Motor neuron (in vitro differentiated cells): ENCODE results near the gene DRP2. TPM values are rescaled to one million over a fixed set of nuclear protein-coding genes. Genes with fewer than 3 reads are reported as not detected.

Source experiments
- ATAC-seq, 8 experiments: fragments of 200-7000 bp; cut with Tn5 transposase; replicated peaks in 6 of 8; 2 replicates each; pipeline ENCODE4 v1.8.0; 2021; ENCODE audit warnings: mild to moderate bottlenecking in 8 of 8, moderate library complexity in 8 of 8
- H3K27ac ChIP-seq, 2 donors: fragments of 250-450 bp; sonication (Bioruptor Pico); 2 replicates each; pipeline ENCODE4 v1.9.0; 2021; ENCODE audit warnings: antibody characterized with exemption in 2 of 2, mild to moderate bottlenecking in 2 of 2, moderate library complexity in 1 of 2
- H3K4me1 ChIP-seq, 2 donors: fragments of 250-450 bp; sonication (Bioruptor Pico); replicated peaks in 1 of 2; 2 replicates each; pipeline ENCODE4 v1.6.1; 2021; ENCODE audit warnings: antibody characterized with exemption in 2 of 2, mild to moderate bottlenecking in 2 of 2, moderate library complexity in 1 of 2
- H3K4me3 ChIP-seq, 5 donors: fragments of 250-450 bp; sonication (Bioruptor Pico); 2 replicates each; pipeline ENCODE4 v1.9.0; 2021; ENCODE audit warnings: antibody characterized with exemption in 5 of 5, mild to moderate bottlenecking in 5 of 5, moderate library complexity in 4 of 5
- WGBS, 10 experiments: fragments of 450-650 bp; shearing (Covaris generic); methylation state at CpG; one replicate each; pipeline ENCODE4 v1.0.0; 2022; 5-methylcytosine and 5-hydroxymethylcytosine counted together
- in situ Hi-C, 9 experiments: fragments of 400-800 bp; cut with MboI; loops; one replicate each; pipeline ENCODE4 v1.15.0; 2021; ENCODE audit warnings: low sequenced_read_pairs in 9 of 9, low pct_unique_long_range_greater_than_20kb in 2 of 9; ENCODE audit not compliant: unreplicated experiment in 9 of 9
- total RNA-seq, 8 experiments: library from RNA; unstranded; fragments of 300-600 nt; gene quantifications; 2 replicates each; pipeline versions ENCODE4 v1.2.3 to v1.2.4, GENCODE V29; 2022

The DRP2 gene
- total RNA-seq, 8 experiments from 2014 or later: 0.27 to 5.3 (median 1.9) TPM; not detected in 1

DNA sequence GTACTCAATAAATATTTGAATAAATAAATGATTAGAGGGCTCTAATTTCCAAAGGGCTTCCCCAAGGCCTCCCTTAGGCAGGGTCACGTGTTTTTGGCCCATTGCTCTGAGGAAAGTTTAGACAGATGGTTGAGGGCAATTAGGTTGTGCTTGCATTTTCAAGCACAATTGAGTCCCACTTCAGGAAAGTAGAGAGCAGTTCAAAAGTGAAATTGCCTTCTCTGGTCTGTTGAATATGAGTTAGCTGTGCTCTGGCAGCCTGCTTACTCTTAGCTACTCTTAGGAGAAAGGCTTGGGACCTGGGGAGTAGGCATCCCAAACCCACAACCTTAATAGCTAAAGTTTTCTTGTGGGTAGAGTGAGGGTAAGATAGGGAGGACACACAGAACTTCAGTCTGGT lies 9.0 kb upstream of the DRP2 start:
- Histone ChIP-seq H3K27ac (no peak overlapping the region), H3K4me1 (no peaks in the 10 kb centered on the region), H3K4me3 (no peak overlapping the region)
- 20 to 100% (median 83%) methylated on average over 1 of the region's 1 CpG; no CpG with 5 or more reads in 7 of the 10 experiments for WGBS, 10 experiments
- no peak for ATAC-seq
- in situ Hi-C loops: loop anchor here in 1 of 9 experiments (25.0 kb wide), 1 partner anchor 323 kb away; no protein-coding TSS in a partner anchor

DNA sequence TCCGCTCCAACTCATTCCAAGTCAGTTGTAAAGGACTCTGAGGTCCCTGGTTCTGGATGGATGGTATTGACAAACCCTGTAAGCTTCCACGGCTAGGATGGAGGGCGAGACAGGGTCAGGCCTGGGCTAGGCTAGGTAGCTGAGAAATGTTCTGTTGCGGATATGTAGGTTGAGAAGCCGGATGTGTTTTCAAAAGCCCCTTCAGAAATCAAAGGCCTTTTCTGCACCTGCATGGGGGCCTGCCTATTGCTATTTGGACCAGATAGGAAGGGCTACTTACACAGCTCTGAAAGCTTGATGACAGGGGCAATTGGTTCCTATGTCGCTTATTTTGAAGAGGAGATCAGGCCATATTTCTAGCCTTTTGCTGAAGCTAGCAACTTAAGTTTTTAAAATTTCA lies 1.9 kb upstream of the DRP2 start:
- no peak overlapping the region for H3K4me3 ChIP-seq
- no peak for ATAC-seq
- in situ Hi-C loops: loop anchor here in 1 of 9 experiments (25.0 kb wide), 1 partner anchor 330 kb away; no protein-coding TSS in a partner anchor
- no peak overlapping the region for H3K27ac ChIP-seq
- H3K4me1 ChIP-seq: peaks cover 12 to 15% of the 10 kb centered on the region in 2 donors
- 31 to 78% (median 60%) methylated on average over 1 to 4 of the region's 6 CpGs; no CpG with 5 or more reads in 7 of the 10 experiments for WGBS, 10 experiments

DNA sequence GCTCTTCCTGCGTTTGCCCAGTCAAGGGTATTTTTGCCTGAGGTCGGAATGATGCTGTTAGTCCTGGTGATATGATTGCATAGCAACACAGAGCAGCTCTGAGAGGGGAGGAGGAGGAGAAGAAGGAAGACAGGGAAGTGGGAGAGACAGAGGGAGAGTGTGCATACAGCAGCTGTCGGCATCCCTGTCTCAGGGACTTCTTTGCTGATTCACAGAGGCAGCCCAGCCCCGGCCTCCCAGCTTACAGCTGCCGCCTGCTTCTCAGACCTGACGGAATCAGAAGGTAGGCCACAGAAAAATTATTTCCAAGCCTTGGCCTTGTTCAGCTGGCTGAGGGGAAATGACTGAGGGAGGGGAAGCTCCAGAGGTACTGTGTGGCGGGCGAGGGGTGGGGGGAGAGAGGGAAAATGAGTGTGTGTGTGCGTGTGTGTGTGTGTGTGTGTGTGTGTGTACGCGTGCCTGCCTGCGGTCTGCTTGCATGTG lies 319 bp downstream of the DRP2 start:
- WGBS, 10 experiments: 28% methylated on average over 5 of the region's 12 CpGs; no CpG with 5 or more reads in 9 of the 10 experiments
- H3K4me3 ChIP-seq: peak overlapping the region; percentile 6 to 35 (median 24)
- peak in 7 of 8 experiments; percentile 47 to 97 (median 94) for ATAC-seq
- in situ Hi-C loops: loop anchor here in 1 of 9 experiments (25.0 kb wide), 1 partner anchor 333 kb away; no protein-coding TSS in a partner anchor
- peaks cover 12 to 15% of the 10 kb centered on the region in 2 donors for H3K4me1 ChIP-seq
- H3K27ac ChIP-seq: peak overlapping the region; percentile 42 to 50

DNA sequence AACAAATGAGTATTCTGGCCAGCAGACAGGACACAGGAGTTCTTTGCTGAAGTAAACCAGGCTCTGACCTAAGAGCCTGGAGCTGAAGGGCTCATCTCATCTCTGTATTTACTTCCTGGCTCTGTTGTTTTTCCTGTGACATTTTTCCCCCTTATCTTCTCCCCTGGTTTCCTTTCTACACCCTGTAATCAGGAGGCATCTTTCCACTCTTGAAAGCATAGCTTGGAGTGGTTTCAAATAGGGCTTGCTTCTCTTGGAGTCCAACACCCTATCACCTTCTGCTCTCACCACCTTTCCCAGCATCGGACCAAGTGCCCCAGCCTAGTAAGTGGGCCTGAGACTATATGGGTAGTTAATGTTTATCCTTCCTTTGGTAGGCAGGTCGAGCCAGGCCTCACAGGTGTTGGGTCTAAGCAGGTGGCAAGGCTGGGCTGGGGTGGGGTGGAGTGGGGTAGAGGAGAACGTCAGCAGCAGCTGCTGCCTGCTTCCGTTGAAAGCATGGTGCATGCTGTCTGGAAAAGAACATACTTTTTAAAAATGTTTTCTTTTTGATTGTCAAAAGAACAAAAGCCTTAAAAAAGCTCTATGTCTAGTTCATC lies 1.2 kb downstream of the DRP2 start:
- Histone ChIP-seq H3K4me1 (peaks cover 12 to 15% of the 10 kb centered on the region in 2 donors), H3K27ac (no peak overlapping the region), H3K4me3 (peak overlapping the region in 3 of 5 donors; percentile 24 to 35 (median 24))
- 37 to 100% methylated on average over 2 of the region's 4 CpGs; no CpG with 5 or more reads in 8 of the 10 experiments for WGBS, 10 experiments
- no peak for ATAC-seq
- in situ Hi-C loops: loop anchor here in 1 of 9 experiments (25.0 kb wide), 1 partner anchor 333 kb away; no protein-coding TSS in a partner anchor

DNA sequence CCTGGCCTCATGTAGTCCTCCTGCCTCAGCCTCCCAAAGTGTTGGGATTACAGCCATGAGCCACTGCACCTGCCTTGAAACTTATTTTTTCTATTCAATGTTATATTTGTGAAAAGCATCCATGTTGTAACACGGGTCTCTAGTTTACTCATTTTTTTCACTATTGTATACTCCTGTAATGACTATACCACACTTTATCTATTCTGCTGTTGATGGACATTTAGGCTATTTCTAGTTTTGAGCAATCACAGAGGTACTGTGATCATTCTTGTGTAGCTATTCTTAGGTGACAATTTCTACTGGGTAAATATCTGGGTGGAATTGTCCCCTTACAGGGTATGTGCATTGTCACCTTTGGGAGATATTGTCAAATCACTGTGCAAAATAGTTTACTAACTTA lies 3.6 kb downstream of the DRP2 start:
- H3K27ac ChIP-seq: no peak overlapping the region
- in situ Hi-C loops: loop anchor here in 1 of 9 experiments (25.0 kb wide), 1 partner anchor 336 kb away; no protein-coding TSS in a partner anchor
- ATAC-seq: no peak
- WGBS, 10 experiments: 0 to 100% (median 80%) methylated on average over 1 of the region's 1 CpG; no CpG with 5 or more reads in 7 of the 10 experiments
- no peak overlapping the region for H3K4me3 ChIP-seq
- peaks cover 12 to 15% of the 10 kb centered on the region in 2 donors for H3K4me1 ChIP-seq

DNA sequence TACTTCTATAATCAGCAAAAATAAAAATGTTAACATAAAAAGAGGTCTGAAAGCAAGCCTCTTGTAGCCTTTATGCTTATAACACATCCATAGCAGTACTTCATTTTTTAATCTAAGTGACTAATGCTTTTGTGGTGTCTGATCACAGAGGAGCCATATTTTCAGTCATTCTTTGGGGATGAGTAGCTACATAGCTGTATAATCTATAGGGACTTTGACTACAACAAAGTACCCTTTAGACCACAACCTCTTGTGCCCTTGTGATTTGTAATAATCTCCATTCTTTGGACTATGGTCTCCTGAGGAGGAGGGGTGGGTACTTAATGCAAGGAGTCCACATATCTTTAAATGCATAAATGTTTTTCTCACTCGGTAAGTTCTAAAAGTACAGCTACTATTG lies 9.6 kb downstream of the DRP2 start:
- in situ Hi-C loops: no loop called here
- no peak overlapping the region for H3K27ac ChIP-seq
- WGBS, 10 experiments: 20 to 86% methylated on average over 1 of the region's 1 CpG; no CpG with 5 or more reads in 8 of the 10 experiments
- ATAC-seq: no peak
- H3K4me1 ChIP-seq: no peaks in the 10 kb centered on the region
- H3K4me3 ChIP-seq: no peak overlapping the region

DNA sequence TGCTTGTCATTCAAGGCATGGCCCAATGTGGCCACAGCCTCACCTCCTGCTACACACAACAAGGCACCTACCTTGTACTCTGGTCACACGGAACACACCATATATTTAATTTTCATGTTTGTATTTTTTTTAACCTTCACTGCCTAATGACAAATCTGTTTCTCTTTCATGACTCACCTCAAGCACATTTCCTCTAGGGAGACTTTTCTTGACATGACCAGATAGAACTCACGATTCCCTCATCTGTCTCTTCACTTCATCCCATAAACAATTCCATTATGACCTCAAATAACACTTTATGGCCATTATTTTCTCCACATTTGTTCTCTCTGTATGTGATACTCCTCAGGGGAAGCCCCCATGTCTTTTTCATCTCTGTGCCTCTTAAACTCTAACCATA lies 11.1 kb downstream of the DRP2 start:
- 25 to 88% (median 38%) methylated on average over 1 to 2 of the region's 2 CpGs; no CpG with 5 or more reads in 6 of the 10 experiments for WGBS, 10 experiments
- Histone ChIP-seq H3K27ac (no peak overlapping the region), H3K4me1 (no peaks in the 10 kb centered on the region), H3K4me3 (no peak overlapping the region)
- no peak for ATAC-seq
- in situ Hi-C loops: no loop called here

DNA sequence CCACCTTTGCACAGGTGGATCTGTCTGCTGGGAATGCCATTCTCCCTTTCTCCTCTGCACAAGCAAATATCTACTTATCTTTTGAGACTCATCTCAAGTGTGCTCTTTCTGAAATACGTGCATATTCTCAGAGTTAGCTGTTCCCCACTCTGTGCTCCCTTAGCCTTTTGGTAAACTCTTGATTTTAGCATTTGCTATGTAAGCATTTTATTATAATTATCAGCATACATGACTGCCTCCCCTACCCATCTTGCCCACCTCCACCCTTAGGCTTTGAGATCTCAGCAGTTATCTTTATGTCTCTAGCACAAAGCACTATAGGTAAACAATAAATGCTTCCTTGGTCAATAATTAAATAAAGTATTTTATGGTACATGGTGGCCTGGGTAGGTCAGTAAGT lies 11.5 kb downstream of the DRP2 start:
- WGBS, 10 experiments: 25 to 71% (median 50%) methylated on average over 1 of the region's 1 CpG; no CpG with 5 or more reads in 7 of the 10 experiments
- H3K4me1 ChIP-seq: no peaks in the 10 kb centered on the region
- no peak for ATAC-seq
- no peak overlapping the region for H3K27ac ChIP-seq
- in situ Hi-C loops: no loop called here
- no peak overlapping the region for H3K4me3 ChIP-seq

DNA sequence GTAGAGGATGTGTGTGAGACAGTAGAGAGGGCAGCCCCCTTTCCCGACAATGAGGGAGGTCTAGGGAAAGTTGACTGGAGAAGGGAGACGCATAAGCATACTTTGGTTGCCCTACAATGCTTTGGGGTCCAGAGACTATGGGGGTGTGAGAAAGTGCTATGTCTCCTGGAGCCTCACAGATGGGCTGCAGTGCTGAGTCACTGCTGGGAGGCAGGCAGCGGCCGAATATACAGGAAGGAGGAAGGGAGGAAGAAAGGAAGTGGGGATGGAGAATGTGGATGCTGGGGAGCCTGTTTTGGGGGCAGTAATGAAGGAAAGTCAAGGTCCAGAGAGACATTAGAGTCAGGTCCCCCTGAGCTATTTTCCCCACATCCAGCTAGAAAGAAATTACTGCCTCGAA lies 12.7 kb downstream of the DRP2 start:
- H3K27ac ChIP-seq: no peak overlapping the region
- in situ Hi-C loops: no loop called here
- 30 to 64% methylated on average over 2 to 3 of the region's 5 CpGs; no CpG with 5 or more reads in 8 of the 10 experiments for WGBS, 10 experiments
- ATAC-seq: no peak
- H3K4me3 ChIP-seq: no peak overlapping the region
- no peaks in the 10 kb centered on the region for H3K4me1 ChIP-seq

DNA sequence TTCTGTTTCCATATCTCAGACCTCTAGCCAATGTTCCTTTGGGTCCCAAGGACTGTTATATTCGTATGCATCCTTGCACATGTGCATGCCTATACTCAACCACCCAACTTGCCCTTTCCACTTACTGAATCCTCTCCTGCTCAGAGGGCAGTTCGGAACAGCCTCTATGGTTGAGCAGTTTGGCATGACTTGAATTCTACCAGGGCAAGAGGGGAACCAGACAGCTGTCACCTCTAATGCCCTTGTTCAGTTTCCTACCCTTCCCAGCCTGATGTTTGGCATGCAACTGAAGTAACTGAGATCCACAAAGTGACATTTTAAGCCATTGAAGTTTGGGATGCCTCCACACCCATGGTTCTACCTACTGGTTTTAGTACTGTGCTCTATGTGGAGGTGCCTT lies 17.5 kb downstream of the DRP2 start:
- 0 to 83% (median 48%) methylated on average over 1 to 2 of the region's 2 CpGs; no CpG with 5 or more reads in 6 of the 10 experiments for WGBS, 10 experiments
- Histone ChIP-seq H3K4me3 (no peak overlapping the region), H3K4me1 (no peaks in the 10 kb centered on the region), H3K27ac (no peak overlapping the region)
- in situ Hi-C loops: no loop called here
- ATAC-seq: no peak

DNA sequence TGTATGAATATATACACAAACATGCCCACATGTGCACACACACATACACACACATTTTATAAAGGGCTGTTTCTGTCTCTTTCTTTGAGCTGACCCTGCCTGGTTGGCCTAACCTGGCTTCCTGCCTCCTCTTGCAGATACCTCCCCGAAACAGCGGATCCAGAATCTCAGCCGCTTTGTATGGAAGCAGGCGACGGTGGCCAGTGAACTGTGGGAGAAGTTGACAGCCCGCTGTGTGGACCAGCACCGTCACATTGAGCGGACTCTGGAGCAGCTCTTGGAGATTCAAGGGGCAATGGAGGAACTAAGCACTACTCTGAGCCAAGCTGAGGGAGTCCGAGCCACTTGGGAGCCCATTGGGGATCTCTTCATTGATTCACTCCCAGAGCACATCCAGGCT lies 21.9 kb downstream of the DRP2 start:
- H3K27ac ChIP-seq: no peak overlapping the region
- no peaks in the 10 kb centered on the region for H3K4me1 ChIP-seq
- WGBS, 10 experiments: 67 to 100% (median 96%) methylated on average over 2 to 8 of the region's 9 CpGs; no CpG with 5 or more reads in 7 of the 10 experiments
- in situ Hi-C loops: no loop called here
- no peak for ATAC-seq
- no peak overlapping the region for H3K4me3 ChIP-seq

DNA sequence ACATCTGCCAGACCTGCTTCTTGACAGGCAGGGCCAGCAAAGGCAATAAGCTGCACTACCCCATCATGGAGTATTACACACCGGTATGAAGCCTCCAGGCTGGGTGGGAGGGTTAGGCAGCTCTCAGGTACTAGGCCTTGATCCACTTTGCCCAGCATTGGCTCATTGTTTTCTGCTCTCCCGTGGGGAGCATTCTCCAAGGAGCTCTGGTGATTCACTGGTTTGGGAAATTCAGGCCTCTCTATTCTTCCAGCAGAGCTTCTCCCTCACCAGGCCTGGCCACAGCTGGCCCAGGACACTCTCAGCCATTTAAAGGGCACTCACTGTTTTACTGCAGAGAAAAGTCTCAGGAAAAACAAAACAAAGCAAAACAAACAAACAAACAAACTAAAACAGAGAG lies 33.0 kb downstream of the DRP2 start:
- no peaks in the 10 kb centered on the region for H3K4me1 ChIP-seq
- WGBS, 10 experiments: 56 to 100% (median 60%) methylated on average over 1 of the region's 2 CpGs; no CpG with 5 or more reads in 7 of the 10 experiments
- H3K4me3 ChIP-seq: no peak overlapping the region
- in situ Hi-C loops: no loop called here
- ATAC-seq: no peak
- no peak overlapping the region for H3K27ac ChIP-seq

DNA sequence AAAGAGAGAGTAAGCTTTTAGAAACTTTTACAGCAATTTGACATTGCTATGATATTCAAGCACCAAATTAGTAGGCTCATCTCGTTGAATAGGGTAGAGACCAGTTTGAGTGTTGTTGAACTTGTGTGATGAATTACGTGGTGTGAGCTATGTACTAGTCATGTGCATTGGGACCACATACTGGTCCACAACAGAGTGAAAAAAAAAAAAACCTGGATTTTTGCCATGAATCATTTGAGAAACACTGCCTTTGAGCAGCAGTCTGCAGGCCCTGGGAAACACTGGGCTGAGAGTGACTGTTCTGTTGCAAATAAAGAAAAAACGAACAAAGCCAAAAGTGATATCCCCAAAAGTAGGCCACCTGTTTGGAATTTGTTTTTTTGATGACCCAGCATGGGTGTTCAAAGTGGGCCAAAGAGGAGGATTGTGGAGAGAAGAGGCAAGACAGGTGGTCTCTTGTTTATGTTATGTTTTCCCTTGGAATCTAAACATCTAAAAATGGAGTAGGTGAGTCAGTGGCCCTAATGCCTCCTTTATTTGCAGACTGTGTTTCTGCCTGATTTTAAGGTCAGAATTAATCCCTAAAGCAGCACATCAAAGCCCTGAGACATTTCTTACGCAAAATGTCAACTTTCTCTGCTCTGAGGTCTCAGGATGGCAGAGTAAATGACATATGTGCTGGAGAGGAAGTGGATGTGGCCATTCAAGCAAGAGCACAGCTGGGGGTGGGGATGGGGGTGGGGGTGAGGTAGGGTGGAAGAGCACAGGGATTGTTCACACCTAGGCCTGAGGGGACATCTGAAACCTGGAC lies 38.1 kb downstream of the DRP2 start:
- Histone ChIP-seq H3K4me3 (no peak overlapping the region), H3K27ac (no peak overlapping the region), H3K4me1 (no peaks in the 10 kb centered on the region)
- peak in 1 of 8 experiments; percentile 39 for ATAC-seq
- in situ Hi-C loops: no loop called here
- 0 to 60% (median 46%) methylated on average over 1 to 3 of the region's 4 CpGs; no CpG with 5 or more reads in 5 of the 10 experiments for WGBS, 10 experiments
